Subcutaneous adipose tissue (tissue), 4 donors: ENCODE results near the gene VPS52. TPM values are rescaled to one million over a fixed set of nuclear protein-coding genes. Genes with fewer than 3 reads are reported as not detected.

Source experiments
- CTCF ChIP-seq: fragments of 450-650 bp; IDR thresholded peaks from one replicate; pipeline ENCODE4 v1.5.1; 2016; ENCODE audit warnings: low read depth, mild to moderate bottlenecking, control low read depth, antibody characterized with exemption, moderate library complexity
- total RNA-seq, 4 donors: library from RNA; depleted of rRNA; stranded (reverse); fragments of >200 nt; gene quantifications; one replicate each; pipeline ENCODE4 v1.1.0, GENCODE V29; 2016

The VPS52 gene
- total RNA-seq, 4 donors from 2014 or later, result 27.2 to 59.2 (median 32.7) TPM

GRCh38 chr6:33248643-33248931 is 23.1 kb downstream of the VPS52 start:
- TF ChIP-seq CTCF, result no peak

- no peak for TF ChIP-seq CTCF
These were observed 23.6 kb downstream of the VPS52 start for GRCh38 chr6:33247977-33248642.

DNA sequence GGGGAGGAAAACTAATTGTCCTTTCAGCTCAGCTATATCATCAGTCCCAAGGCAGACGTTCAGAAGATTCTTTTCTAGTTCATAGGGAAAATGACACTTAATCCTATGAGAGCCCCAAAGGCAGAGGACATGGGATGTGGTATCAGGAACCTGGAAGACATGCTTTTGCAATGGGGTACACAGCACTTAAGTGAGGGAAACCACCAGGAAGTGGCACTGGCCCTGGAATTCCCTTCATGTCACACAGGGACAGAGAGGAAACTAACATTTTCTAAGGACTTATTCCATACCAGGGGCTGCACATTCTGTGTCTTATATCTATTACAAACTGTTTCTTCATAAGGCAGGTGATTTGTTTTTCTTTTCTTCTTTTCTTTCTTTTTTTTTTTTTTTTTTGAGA is 28.2 kb downstream of the VPS52 start:
- TF ChIP-seq CTCF, result no peak

DNA sequence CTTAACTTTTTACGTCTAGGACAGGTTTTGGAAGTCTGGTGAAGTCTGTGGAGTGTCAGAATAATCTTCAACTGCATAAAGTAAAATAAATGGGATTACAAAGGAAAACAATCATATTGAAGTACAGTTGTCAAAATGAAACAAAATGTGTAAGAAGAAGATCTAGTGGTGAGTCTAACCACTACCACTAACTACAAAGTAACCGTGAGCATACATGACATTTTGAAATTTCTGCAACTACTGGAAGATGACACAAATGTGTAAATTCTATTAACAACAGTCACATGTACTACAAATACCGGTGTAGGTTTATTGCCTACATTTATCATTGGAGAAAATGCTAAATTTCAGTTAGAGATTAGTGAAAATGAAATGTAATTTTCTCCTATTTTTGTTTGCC is 29.7 kb downstream of the VPS52 start:
- TF ChIP-seq CTCF, result no peak

DNA sequence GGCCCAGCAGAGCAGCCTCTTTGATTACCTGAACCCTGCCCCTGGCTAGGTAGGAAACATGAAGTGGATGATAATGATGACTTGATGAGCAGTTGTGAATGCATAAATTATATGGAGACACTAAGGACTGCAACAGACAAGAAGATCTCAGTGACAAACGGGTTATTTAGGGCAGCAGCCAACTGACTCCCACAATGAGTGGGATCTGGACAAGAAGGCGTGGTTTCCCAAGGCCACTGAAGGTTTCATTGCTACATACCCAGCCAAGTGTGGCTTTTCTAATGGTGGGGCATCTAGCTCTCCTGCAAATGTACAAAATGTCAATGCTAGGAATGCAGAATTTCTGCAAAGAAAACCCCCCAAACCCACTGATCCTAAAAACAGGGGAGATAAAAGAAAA is 33.9 kb downstream of the VPS52 start:
- TF ChIP-seq CTCF, result no peak

GRCh38 chr6:33236852-33237251 is 34.8 kb downstream of the VPS52 start:
- TF ChIP-seq CTCF, result no peak

- TF ChIP-seq CTCF, result no peak
These were observed 35.3 kb downstream of the VPS52 start for GRCh38 chr6:33236328-33236727.
